H1 (cell line): ENCODE results near the gene HENMT1.

ENCODE experiments used
- BRCA1 ChIP-seq: IDR thresholded peaks from 2 replicates; pipeline ENCODE4 v1.6.1; 2012; ENCODE audit warnings: low read depth, low read length, improper control_type of control experiment
- EP300 ChIP-seq, 2 experiments: IDR thresholded peaks; 1 replicate in 1 of 2; 2 replicates in 1 of 2; pipeline ENCODE4 v1.6.1; 2011 to 2012; ENCODE audit warnings: low read depth in 2 of 2, low read length in 2 of 2, mild to moderate bottlenecking in 2 of 2, borderline replicate concordance in 1 of 2, inconsistent platforms in 1 of 2, moderate library complexity in 1 of 2
- EZH2 ChIP-seq: fragments of 200-600 bp; sonication (generic); IDR thresholded peaks from 2 replicates; pipeline ENCODE4 v1.7.1; 2012; ENCODE audit warnings: low read depth, mild to moderate bottlenecking, moderate library complexity, low read length, inconsistent platforms; ENCODE audit not compliant: severe bottlenecking
- JUN ChIP-seq: IDR thresholded peaks from 2 replicates; pipeline ENCODE4 v1.6.1; 2011; ENCODE audit warnings: low read depth, mild to moderate bottlenecking, improper control_type of control experiment, low read length
- POLR2A ChIP-seq, 2 experiments: IDR thresholded peaks; 1 replicate in 1 of 2; 2 replicates in 1 of 2; pipeline ENCODE4 v1.6.1; 2011; ENCODE audit warnings: low read depth in 2 of 2, low read length in 2 of 2, mild to moderate bottlenecking in 2 of 2; ENCODE audit errors: control extremely low read depth in 1 of 2
- RAD21 ChIP-seq, 2 experiments: IDR thresholded peaks in 1 of 2; conservative IDR thresholded peaks in 1 of 2; 2 replicates each; pipeline ENCODE4 v1.6.1; 2011; ENCODE audit warnings: low read depth in 2 of 2, low read length in 2 of 2, improper control_type of control experiment in 1 of 2, inconsistent platforms in 1 of 2, mild to moderate bottlenecking in 1 of 2, moderate library complexity in 1 of 2
- RFX5 ChIP-seq: IDR thresholded peaks from 2 replicates; pipeline ENCODE4 v1.6.1; 2011; ENCODE audit warnings: low read depth, low read length, improper control_type of control experiment, borderline replicate concordance
- SIX5 ChIP-seq: IDR thresholded peaks from 2 replicates; pipeline ENCODE4 v1.6.1; 2011; ENCODE audit warnings: mild to moderate bottlenecking, low read depth, low read length
- YY1 ChIP-seq: IDR thresholded peaks from 2 replicates; pipeline ENCODE4 v1.6.1; 2011; ENCODE audit warnings: low read depth, mild to moderate bottlenecking, low read length

- TF ChIP-seq RAD21 (IDR thresholded peaks at IDR 0.05 in 1 of 2, conservative IDR thresholded peaks at IDR 0.05 in 1 of 2; ENCODE audit: low read depth in 2 of 2, low read length in 2 of 2), result peak in 1 of 2 experiments; percentile 13; a peak in 2 of 4 replicates
- TF ChIP-seq EZH2, result no peak
- no peak for TF ChIP-seq BRCA1
- TF ChIP-seq JUN, result no peak
- TF ChIP-seq EP300 (IDR thresholded peaks at IDR 0.05; ENCODE audit: borderline replicate concordance in 1 of 2, low read depth in 2 of 2, low read length in 2 of 2), result no peak; a peak in 1 of 3 replicates
- no peak for TF ChIP-seq RFX5
- peak; percentile 97 to 99 for TF ChIP-seq POLR2A (IDR thresholded peaks at IDR 0.05; ENCODE audit: control extremely low read depth in 1 of 2, low read depth in 2 of 2, low read length in 2 of 2)
- TF ChIP-seq YY1, result peak; percentile 96
- TF ChIP-seq SIX5, result no peak
Observed at GRCh38 chr1:108691942-108692723, 31.2 kb upstream of the HENMT1 start, which contains the start of gene PRPF38B.
